Measurements from ENCODE around the gene MMP21.

DNA sequence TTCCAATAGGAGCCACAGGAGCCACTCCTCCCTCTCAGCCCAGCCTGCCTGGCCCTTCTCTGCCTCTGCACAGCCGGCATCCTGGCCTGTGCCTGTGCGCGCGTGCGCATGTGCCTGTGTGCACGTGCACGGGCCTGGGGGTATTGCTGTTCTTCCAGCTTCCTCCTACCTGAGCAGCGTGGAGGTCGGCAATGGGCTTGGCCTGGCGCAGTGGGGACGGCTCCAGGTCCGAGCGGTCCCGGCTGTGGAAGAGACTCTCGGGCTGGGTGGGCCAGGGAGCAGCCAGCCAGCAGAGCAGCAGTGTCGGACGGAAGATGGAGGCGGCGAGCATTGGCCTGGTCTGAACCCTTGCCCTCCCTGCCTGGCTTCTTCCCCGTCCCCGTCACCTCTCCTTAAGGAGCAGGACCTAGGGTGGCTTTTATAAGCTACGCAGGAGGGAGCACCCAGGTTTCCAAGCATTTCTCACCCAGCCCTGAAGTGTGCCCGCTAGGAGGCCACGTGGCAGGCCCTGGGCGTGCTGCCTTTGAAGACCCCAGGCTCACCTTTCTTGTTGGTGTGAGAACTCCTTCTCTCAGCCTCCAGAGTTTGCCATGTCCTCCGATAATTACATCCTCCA is at the start of gene MMP21:
- no peak for TF ChIP-seq POLR2A (IDR thresholded peaks at IDR 0.05; ENCODE audit: low read depth, low read length)
- no peak for TF ChIP-seq POU2F2 (IDR thresholded peaks at IDR 0.05; ENCODE audit: low read depth, low read length)
- TF ChIP-seq TAF1 (IDR thresholded peaks at IDR 0.05; ENCODE audit: low read depth, low read length), result no peak

Measured in GM12891 (cell line).